Mesendoderm (in vitro differentiated cells): ENCODE measurements around the gene OS9.

ENCODE experiments used
- DNase-seq: peaks from one replicate; pipeline ENCODE4 v3.0.0; 2013
- H2AK5ac ChIP-seq: 2 replicates; pipeline ENCODE4 v1.6.1; 2013; ENCODE audit warnings: low read length, inconsistent platforms
- H2BK120ac ChIP-seq: 2 replicates; pipeline ENCODE4 v1.6.1; 2013; ENCODE audit warnings: low read depth, mild to moderate bottlenecking, low read length, moderate library complexity, mixed read lengths
- H2BK15ac ChIP-seq: replicated peaks from 2 replicates; pipeline ENCODE4 v1.6.1; 2013; ENCODE audit warnings: low read depth, mild to moderate bottlenecking, moderate library complexity
- H2BK5ac ChIP-seq: 2 replicates; pipeline ENCODE4 v1.6.1; 2013; ENCODE audit warnings: low read length, inconsistent platforms
- H3K18ac ChIP-seq: 2 replicates; pipeline ENCODE4 v1.6.1; 2013; ENCODE audit warnings: mild to moderate bottlenecking, low read length, mixed read lengths
- H3K23ac ChIP-seq: one replicate; pipeline ENCODE4 v1.6.1; 2013; ENCODE audit warnings: low read length
- H3K27ac ChIP-seq: 2 replicates; pipeline ENCODE4 v1.5.1; 2013; ENCODE audit warnings: low read depth, mild to moderate bottlenecking, inconsistent platforms, low read length, moderate library complexity
- H3K27me3 ChIP-seq: 2 replicates; pipeline ENCODE4 v1.6.1; 2013; ENCODE audit warnings: low read length, control low read depth, mild to moderate bottlenecking, inconsistent platforms; ENCODE audit not compliant: insufficient read depth, poor library complexity
- H3K36me3 ChIP-seq: 2 replicates; pipeline ENCODE4 v1.6.1; 2013; ENCODE audit warnings: low read length, inconsistent platforms; ENCODE audit not compliant: control insufficient read depth, insufficient read depth
- H3K4ac ChIP-seq: one replicate; pipeline ENCODE4 v1.6.1; 2013; ENCODE audit warnings: low read depth, mild to moderate bottlenecking, low read length, moderate library complexity
- H3K4me1 ChIP-seq: 2 replicates; pipeline ENCODE4 v1.6.1; 2013; ENCODE audit warnings: low read depth, low read length, inconsistent platforms; ENCODE audit not compliant: control insufficient read depth
- H3K4me2 ChIP-seq: 2 replicates; pipeline ENCODE4 v1.6.1; 2013; ENCODE audit warnings: low read length
- H3K4me3 ChIP-seq: 2 replicates; pipeline ENCODE4 v1.5.1; 2013; ENCODE audit warnings: mild to moderate bottlenecking, low read length
- H3K56ac ChIP-seq: one replicate; pipeline ENCODE4 v1.6.1; 2013; ENCODE audit warnings: low read length
- H3K79me1 ChIP-seq: 2 replicates; pipeline ENCODE4 v1.6.1; 2013; ENCODE audit warnings: low read length, inconsistent platforms
- H3K79me2 ChIP-seq: 2 replicates; pipeline ENCODE4 v1.6.1; 2013; ENCODE audit warnings: mild to moderate bottlenecking, low read length; ENCODE audit not compliant: control insufficient read depth, insufficient read depth
- H3K9ac ChIP-seq: 2 replicates; pipeline ENCODE4 v1.6.1; 2013; ENCODE audit warnings: low read length, inconsistent platforms
- H4K5ac ChIP-seq: one replicate; pipeline ENCODE4 v1.6.1; 2013; ENCODE audit warnings: low read length
- H4K8ac ChIP-seq: one replicate; pipeline ENCODE4 v1.6.1; 2013; ENCODE audit warnings: low read depth, mild to moderate bottlenecking, control low read depth, low read length, moderate library complexity
- WGBS: extraction: QIAGEN DNeasy Blood & Tissue Kit; methylation state at CpG from one replicate; pipeline ENCODE4 v1.1.7; 2013; ENCODE audit warnings: low lambda C conversion rate, missing lambda C conversion rate; ENCODE audit not compliant: insufficient coverage; ENCODE audit errors: extremely low coverage; 5-methylcytosine and 5-hydroxymethylcytosine counted together

Gene OS9

DNA sequence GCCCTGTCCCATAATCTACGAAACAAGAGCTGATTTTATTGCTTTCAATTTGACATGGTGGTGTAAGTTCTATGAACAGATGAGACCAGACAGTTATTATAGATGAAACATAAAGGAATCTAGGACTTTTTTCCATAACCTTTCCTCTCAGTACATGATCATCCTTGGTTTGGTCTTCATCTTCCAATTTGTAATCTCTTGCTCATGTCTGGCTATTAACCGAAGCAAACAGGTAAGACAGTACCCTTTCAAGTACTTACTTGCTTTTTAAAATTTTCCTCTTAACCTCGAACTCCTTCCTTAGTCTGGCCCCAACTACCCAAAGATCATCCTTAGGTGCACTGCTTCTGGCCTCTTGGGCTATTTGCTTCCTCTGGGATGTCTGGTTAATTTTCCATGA is 52.1 kb downstream of the OS9 start:
- no peak overlapping the region for H2BK15ac ChIP-seq
- H4K8ac ChIP-seq, result no peak overlapping the region
- H3K27ac ChIP-seq, result no peak overlapping the region
- H2BK5ac ChIP-seq, result no peak overlapping the region
- H4K5ac ChIP-seq, result no peak overlapping the region
- no peak overlapping the region for H3K23ac ChIP-seq
- no peak for DNase-seq
- WGBS, result no CpG with 5 or more reads among the region's 3 CpGs
- H2BK120ac ChIP-seq, result no peak overlapping the region
- H3K27me3 ChIP-seq, result no peaks in the 10 kb centered on the region
- no peak overlapping the region for H3K4ac ChIP-seq
- H3K18ac ChIP-seq, result no peak overlapping the region
- H3K79me2 ChIP-seq, result peaks cover 8% of the 10 kb centered on the region
- H3K56ac ChIP-seq, result no peak overlapping the region
- H3K4me3 ChIP-seq, result no peak overlapping the region
- peaks cover 4% of the 10 kb centered on the region for H3K4me1 ChIP-seq
- peaks cover 8% of the 10 kb centered on the region for H3K79me1 ChIP-seq
- no peak overlapping the region for H3K4me2 ChIP-seq
- peaks cover 5% of the 10 kb centered on the region for H3K36me3 ChIP-seq
- H3K9ac ChIP-seq, result no peak overlapping the region
- no peak overlapping the region for H2AK5ac ChIP-seq

DNA sequence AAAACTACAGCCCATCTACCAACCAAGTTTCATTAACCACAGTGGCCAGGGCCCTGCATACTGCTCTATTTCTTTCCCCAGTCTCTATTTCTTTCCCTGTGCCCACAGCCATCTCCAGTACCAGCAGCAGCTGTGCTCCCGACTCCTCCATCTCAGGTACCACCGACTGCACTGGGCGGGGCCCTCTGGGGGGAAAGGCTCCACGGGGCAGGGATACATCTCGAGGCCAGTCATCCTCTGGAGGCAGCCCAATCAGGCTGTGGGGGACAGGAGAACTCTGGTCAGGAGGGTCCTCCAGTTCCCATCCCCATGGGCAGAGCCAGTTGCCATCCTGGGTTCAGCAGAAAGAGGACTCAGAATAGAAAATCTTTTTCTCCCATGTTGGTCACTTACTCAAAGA is 55.1 kb downstream of the OS9 start:
- H3K27me3 ChIP-seq, result peaks cover 3% of the 10 kb centered on the region
- H3K9ac ChIP-seq, result no peak overlapping the region
- no peak overlapping the region for H3K4me2 ChIP-seq
- H3K23ac ChIP-seq, result no peak overlapping the region
- no peak overlapping the region for H3K56ac ChIP-seq
- H3K79me1 ChIP-seq, result peaks cover 10% of the 10 kb centered on the region
- peaks cover 5% of the 10 kb centered on the region for H3K36me3 ChIP-seq
- no peak overlapping the region for H4K5ac ChIP-seq
- no peak overlapping the region for H2BK5ac ChIP-seq
- H3K4ac ChIP-seq, result no peak overlapping the region
- H3K4me3 ChIP-seq, result no peak overlapping the region
- H3K79me2 ChIP-seq, result peaks cover 18% of the 10 kb centered on the region
- H3K27ac ChIP-seq, result no peak overlapping the region
- H2BK120ac ChIP-seq, result no peak overlapping the region
- H3K4me1 ChIP-seq, result peaks cover 9% of the 10 kb centered on the region
- H2AK5ac ChIP-seq, result no peak overlapping the region
- WGBS, result no CpG with 5 or more reads among the region's 5 CpGs
- no peak for DNase-seq
- no peak overlapping the region for H3K18ac ChIP-seq
- no peak overlapping the region for H2BK15ac ChIP-seq
- H4K8ac ChIP-seq, result no peak overlapping the region

- Histone ChIP-seq H2AK5ac (no peak overlapping the region), H3K4me3 (peak overlapping the region; percentile 94), H3K27ac (no peak overlapping the region), H3K9ac (peak overlapping the region; percentile 96), H3K27me3 (peaks cover 8% of the 10 kb centered on the region), H3K23ac (no peak overlapping the region), H2BK5ac (no peak overlapping the region), H4K5ac (peak overlapping the region; percentile 12), H3K36me3 (peaks cover 5% of the 10 kb centered on the region), H3K18ac (no peak overlapping the region), H3K79me1 (peaks cover 10% of the 10 kb centered on the region), H3K4ac (no peak overlapping the region), H2BK15ac (no peak overlapping the region), H2BK120ac (no peak overlapping the region), H3K4me1 (peaks cover 9% of the 10 kb centered on the region), H3K56ac (peak overlapping the region; percentile 90), H3K79me2 (peaks cover 18% of the 10 kb centered on the region), H4K8ac (no peak overlapping the region), H3K4me2 (peak overlapping the region; percentile 90)
- DNase-seq, result no peak
- WGBS, result no CpG with 5 or more reads among the region's 15 CpGs
Measured at GRCh38 chr12:57750561-57751431, 56.9 kb downstream of the OS9 start.

- peaks cover 18% of the 10 kb centered on the region for H3K79me2 ChIP-seq
- no peak overlapping the region for H3K23ac ChIP-seq
- peak overlapping the region; percentile 51 for H3K18ac ChIP-seq
- H3K27me3 ChIP-seq, result peaks cover 14% of the 10 kb centered on the region
- peak overlapping the region; percentile 79 for H3K4ac ChIP-seq
- peak overlapping the region; percentile 90 for H3K56ac ChIP-seq
- H2AK5ac ChIP-seq, result peak overlapping the region; percentile 53
- H4K8ac ChIP-seq, result no peak overlapping the region
- H3K4me1 ChIP-seq, result peaks cover 9% of the 10 kb centered on the region
- H2BK120ac ChIP-seq, result no peak overlapping the region
- no peak overlapping the region for H2BK15ac ChIP-seq
- H4K5ac ChIP-seq, result no peak overlapping the region
- peaks cover 10% of the 10 kb centered on the region for H3K79me1 ChIP-seq
- peak overlapping the region; percentile 94 for H3K4me3 ChIP-seq
- no peak overlapping the region for H3K27ac ChIP-seq
- H2BK5ac ChIP-seq, result no peak overlapping the region
- no CpG with 5 or more reads among the region's 8 CpGs for WGBS
- no peak for DNase-seq
- peak overlapping the region; percentile 96 for H3K9ac ChIP-seq
- H3K36me3 ChIP-seq, result peaks cover 5% of the 10 kb centered on the region
- peak overlapping the region; percentile 90 for H3K4me2 ChIP-seq
Measured at GRCh38 chr12:57751432-57751787, 57.5 kb downstream of the OS9 start.

GRCh38 chr12:57751788-57752667 is 58.1 kb downstream of the OS9 start, which contains the start of gene CDK4:
Gene CDK4 (minus strand): TSS chr12:57752310. CDS start chr12:57751717, 593 bp downstream.
- Histone ChIP-seq H3K79me1 (peaks cover 10% of the 10 kb centered on the region), H2BK5ac (peak within 1 kb of the TSS; percentile 37), H3K18ac (peak within 1 kb of the TSS; percentile 51), H4K5ac (no peak within 1 kb of the TSS), H3K4ac (peak within 1 kb of the TSS; percentile 79), H3K36me3 (peaks cover 3% of the 10 kb centered on the region), H2BK15ac (no peak within 1 kb of the TSS), H3K27ac (no peak within 1 kb of the TSS), H3K27me3 (peaks cover 16% of the 10 kb centered on the region), H3K4me1 (peaks cover 9% of the 10 kb centered on the region), H3K56ac (peak within 1 kb of the TSS; percentile 90), H3K4me3 (peak within 1 kb of the TSS; percentile 94), H2AK5ac (peak within 1 kb of the TSS; percentile 53), H3K79me2 (peaks cover 18% of the 10 kb centered on the region), H4K8ac (no peak within 1 kb of the TSS), H2BK120ac (no peak within 1 kb of the TSS), H3K4me2 (peak within 1 kb of the TSS; percentile 90), H3K23ac (peak within 1 kb of the TSS; percentile 56), H3K9ac (peak within 1 kb of the TSS; percentile 96)
- no CpG with 5 or more reads among the region's 58 CpGs for WGBS
- peak; percentile 100 for DNase-seq
